HG02870 (cell line): ENCODE measurements around the gene IQCK.

Source experiments
- ATAC-seq: cut with Tn5 transposase; IDR thresholded peaks from one replicate; pipeline ENCODE4 v1.9.1; 2021; ENCODE audit warnings: mild to moderate bottlenecking, moderate library complexity; ENCODE audit not compliant: unreplicated experiment

Gene IQCK

GRCh38 chr16:19698480-19699465, 19.3 kb upstream of the IQCK start:
- ATAC-seq = no peak

GRCh38 chr16:19699472-19699871, 18.6 kb upstream of the IQCK start:
- ATAC-seq = no peak

DNA sequence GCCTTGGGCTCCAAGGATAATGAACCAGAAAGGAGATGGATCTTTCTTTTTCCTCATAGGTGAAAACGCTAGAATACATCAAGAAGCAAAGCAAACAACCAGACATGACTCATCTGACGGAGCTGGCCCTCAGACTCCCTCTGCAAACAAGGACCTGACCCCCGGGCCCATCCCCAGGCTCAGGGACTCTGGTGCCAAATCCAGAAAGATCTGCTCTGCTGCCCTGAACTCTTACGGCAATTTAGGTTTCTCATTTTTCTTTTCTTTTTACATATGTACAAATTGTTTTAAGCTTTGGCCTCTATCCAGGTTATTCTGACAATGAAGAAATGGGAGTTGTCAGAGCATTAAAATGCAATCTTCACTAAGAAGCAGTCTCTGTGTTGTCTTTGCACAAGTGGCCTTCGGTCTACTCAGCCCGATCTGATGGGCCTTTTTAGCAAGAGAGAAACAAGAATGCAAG, 17.7 kb upstream of the IQCK start:
- ATAC-seq = no peak

DNA sequence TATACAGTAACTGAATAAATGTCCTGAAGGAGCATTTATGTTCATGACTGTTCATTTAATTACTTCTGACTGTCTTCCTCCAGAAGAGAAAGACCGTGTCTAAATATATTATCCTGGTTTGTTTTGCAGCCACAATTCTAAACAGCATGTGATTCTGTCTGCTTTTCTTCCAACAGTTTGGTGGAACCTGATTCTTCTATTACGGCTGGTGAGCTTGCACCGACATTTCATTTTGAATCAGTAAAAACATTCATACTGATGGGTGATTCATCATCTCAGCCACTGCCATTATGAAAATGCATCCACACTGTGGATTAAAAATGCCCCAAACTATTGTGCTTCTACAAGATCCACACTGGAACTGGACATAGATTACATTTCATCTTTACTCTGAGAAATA, 17.0 kb upstream of the IQCK start:
- ATAC-seq = no peak

DNA sequence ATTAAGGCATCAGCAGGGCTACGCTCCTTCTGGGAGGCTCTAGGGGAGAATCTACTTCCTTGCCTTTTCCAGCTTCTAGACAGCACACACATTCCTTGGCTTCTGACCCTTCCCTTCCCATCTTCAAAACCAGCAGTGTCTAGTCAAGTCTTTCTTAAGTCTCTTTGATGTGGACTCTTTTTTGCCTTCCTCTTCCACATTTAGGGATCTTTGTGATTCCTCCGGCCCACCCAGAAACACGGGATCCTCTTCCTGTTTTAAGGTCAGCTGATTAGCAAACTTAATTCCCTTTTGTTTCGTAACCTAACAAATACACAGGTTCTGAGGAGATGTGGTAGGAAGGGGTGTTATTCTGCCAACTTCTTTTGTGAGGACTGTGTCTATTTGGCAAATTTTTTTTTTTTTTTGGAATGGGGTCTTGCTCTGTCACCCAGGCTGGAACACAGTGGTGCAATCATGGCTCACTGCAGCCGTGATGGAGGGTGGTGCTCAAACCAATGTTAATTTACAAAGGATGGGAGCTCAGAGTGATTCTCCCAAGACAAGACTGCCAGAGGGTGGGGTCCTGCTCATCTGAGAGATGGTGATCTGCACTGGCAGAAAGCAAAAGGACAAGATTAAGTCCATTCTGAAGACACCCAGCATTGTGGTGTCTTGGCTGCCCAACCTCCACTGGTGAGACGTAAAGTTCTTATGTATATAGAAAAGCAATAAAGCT, 14.7 kb upstream of the IQCK start:
- no peak for ATAC-seq

DNA sequence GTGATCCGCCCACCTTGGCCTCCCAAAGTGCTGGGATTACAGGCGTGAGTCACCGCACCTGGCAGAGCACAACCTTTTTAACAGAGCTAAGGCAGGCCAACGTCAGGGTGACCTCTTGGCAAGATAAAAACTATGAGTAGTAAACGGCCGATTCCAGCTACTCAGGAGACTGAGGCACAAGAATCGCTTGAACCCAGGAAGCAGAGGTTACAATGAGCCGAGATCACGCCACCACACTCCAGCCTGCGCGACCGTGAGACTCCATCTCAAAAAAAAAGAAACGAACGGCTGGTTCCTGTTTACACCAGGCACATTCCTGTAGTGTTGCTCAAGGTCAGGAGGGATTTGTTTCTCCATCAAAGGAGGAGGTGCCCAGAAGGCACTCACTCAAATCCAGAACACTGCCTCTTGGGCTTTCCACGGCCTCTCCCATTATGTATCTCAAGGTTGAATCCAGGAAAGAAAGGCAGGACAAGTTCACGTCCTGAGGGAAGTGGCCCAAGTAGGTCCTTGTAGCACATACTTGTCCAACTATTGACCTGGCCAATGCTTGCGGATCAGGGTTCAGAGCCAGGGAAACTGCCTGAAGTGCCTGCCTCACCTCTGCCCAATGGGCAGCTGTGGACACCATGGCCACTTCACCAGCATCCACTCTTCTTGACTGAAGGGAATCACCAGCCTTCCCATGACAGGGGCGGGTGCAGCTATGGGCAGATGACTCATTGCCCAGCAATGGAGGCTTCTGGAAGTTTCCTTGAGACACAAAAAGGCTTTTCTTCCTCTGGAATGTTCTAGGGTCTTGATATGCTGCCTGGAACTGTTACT, 13.5 kb upstream of the IQCK start:
- ATAC-seq = no peak

DNA sequence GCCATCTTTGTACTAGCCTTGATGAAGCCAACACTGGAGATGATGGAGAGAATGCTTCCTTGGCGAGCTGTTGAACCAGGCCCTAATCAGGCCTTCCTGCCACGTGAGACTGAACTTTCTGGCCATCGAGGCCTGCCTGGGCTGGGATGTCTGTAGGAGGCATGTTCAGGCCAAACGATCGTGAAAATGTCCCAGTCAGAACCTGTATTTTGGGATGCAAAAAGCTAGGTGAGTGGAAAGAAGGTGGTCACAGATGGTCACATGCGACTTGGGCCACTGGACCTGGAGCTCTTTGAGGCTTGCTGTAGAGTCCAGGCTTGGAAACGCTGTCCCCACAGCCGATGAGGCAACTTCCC, 12.9 kb upstream of the IQCK start:
- no peak for ATAC-seq

GRCh38 chr16:19705843-19706242, 12.2 kb upstream of the IQCK start:
- no peak for ATAC-seq

- ATAC-seq = no peak
These were observed 11.2 kb upstream of the IQCK start for GRCh38 chr16:19706846-19707245.

- ATAC-seq = no peak
These were observed 10.3 kb upstream of the IQCK start for GRCh38 chr16:19707569-19708295.

- no peak for ATAC-seq
These were observed 9.5 kb upstream of the IQCK start for GRCh38 chr16:19708296-19709205.

- no peak for ATAC-seq
These were observed 8.5 kb upstream of the IQCK start for GRCh38 chr16:19709381-19710136.

- no peak for ATAC-seq
These were observed 7.7 kb upstream of the IQCK start for GRCh38 chr16:19710191-19710908.

DNA sequence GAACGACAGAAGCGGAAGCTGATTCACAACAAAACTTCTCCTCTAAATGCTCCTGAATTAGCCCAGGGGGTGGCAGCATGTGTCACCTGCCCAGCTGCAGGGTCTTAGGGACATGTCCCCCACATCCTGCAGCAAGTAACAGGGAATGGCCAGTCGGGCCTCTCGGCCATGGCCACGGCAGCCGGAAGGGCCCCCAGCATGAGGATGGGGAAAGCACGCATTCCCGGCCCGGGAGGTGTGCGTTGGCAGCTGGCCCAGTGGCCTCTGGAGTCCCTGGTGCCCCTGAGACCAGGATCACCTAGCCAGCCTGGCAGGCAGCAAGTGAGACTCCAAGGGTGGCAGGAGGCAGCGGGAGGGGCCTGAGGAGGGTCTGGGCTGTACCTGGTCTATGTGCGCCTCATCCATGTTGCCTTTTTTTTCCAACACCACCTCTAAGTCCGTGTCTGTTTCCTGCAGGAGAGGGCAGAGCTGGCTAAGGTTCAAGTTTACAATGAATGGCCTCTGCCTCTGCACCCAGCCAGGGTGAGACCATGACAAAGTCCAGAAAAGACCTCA, 7.0 kb upstream of the IQCK start:
- no peak for ATAC-seq

GRCh38 chr16:19711643-19712042, 6.4 kb upstream of the IQCK start:
- no peak for ATAC-seq

GRCh38 chr16:19712418-19713058, 5.5 kb upstream of the IQCK start:
- no peak for ATAC-seq

GRCh38 chr16:19713697-19714096, 4.4 kb upstream of the IQCK start:
- no peak for ATAC-seq
